Activated CD8-positive, alpha-beta memory T cell treated with anti-CD3 and anti-CD28 coated beads for 48 hours (primary cell): ENCODE data around the gene NEK10.
"Not testable (repeated sequence)": the region's sequence is repeated elsewhere in the genome, so short reads cannot be mapped to it uniquely, and the experiment has no call there.

Experiments used
- DNase-seq, 3 experiments: peaks; one replicate each; pipeline ENCODE4 v3.0.0-alpha.2; 2020; ENCODE audit warnings: low read depth in 2 of 3, low spot score in 2 of 3

NEK10 gene, protein sequence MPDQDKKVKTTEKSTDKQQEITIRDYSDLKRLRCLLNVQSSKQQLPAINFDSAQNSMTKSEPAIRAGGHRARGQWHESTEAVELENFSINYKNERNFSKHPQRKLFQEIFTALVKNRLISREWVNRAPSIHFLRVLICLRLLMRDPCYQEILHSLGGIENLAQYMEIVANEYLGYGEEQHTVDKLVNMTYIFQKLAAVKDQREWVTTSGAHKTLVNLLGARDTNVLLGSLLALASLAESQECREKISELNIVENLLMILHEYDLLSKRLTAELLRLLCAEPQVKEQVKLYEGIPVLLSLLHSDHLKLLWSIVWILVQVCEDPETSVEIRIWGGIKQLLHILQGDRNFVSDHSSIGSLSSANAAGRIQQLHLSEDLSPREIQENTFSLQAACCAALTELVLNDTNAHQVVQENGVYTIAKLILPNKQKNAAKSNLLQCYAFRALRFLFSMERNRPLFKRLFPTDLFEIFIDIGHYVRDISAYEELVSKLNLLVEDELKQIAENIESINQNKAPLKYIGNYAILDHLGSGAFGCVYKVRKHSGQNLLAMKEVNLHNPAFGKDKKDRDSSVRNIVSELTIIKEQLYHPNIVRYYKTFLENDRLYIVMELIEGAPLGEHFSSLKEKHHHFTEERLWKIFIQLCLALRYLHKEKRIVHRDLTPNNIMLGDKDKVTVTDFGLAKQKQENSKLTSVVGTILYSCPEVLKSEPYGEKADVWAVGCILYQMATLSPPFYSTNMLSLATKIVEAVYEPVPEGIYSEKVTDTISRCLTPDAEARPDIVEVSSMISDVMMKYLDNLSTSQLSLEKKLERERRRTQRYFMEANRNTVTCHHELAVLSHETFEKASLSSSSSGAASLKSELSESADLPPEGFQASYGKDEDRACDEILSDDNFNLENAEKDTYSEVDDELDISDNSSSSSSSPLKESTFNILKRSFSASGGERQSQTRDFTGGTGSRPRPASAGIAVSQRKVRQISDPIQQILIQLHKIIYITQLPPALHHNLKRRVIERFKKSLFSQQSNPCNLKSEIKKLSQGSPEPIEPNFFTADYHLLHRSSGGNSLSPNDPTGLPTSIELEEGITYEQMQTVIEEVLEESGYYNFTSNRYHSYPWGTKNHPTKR

DNA sequence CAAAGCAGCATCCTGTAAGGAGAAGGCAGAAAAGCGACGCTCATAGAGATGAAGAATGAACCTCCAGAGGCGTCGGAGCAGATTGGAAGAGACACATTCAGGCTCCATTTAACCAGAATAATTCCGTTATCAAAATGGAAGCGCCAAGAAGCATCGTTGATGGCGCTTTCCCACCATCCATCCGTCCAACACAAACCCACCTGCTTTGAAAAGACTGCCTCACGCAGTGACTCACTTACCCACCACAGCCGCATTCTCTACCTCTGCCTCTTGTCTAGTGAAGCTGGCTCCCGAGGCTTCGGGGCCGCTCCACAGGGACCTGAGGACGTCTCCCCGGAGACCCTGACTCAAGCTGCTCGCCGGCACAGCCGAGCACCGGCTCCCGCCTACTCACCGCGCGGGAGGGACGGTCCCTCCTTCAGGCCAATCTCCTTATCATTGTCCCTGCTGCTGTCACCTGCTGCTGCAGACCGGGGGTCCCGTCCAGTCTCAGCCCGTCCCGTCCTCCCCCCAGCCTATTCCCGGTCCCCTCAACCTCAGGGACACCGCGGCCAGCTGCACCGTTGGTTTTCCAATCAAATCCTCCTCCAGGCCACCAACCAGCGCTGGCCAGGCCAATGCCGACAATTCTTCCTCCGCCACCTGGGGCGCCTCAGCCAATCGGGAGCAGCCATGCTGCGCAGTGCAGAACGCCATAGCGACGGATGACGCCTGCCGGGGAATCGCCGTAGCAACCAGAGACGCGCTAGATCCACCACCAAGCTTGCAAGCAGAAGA is at the start of gene NEK10:
TSS of gene NEK10 (minus strand) at position 553 of the 777 bp plus-strand sequence. CDS start 16,501 bp downstream, outside the sequence.
- peak; percentile 70 to 80 (median 71) for DNase-seq

DNA sequence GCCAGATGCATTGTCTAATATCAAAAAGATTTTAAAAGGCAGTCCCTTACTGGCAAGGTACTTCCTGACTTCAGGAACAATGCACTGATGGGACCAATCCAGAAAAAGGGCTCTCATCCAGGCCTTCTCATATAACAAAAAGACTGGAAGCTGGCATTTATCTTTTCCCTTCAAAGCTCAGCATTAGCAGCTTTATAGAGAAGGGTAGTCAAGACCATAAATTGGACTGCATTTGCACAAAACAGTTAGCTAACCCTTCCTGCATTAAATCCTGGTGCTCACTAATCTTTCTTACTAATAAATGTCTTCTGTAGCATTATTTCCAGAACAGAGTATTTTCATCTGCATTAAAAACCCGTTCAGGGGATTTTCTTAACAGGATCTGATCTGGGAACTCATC is 46.0 kb upstream of the NEK10 start:
- no peak for DNase-seq

DNA sequence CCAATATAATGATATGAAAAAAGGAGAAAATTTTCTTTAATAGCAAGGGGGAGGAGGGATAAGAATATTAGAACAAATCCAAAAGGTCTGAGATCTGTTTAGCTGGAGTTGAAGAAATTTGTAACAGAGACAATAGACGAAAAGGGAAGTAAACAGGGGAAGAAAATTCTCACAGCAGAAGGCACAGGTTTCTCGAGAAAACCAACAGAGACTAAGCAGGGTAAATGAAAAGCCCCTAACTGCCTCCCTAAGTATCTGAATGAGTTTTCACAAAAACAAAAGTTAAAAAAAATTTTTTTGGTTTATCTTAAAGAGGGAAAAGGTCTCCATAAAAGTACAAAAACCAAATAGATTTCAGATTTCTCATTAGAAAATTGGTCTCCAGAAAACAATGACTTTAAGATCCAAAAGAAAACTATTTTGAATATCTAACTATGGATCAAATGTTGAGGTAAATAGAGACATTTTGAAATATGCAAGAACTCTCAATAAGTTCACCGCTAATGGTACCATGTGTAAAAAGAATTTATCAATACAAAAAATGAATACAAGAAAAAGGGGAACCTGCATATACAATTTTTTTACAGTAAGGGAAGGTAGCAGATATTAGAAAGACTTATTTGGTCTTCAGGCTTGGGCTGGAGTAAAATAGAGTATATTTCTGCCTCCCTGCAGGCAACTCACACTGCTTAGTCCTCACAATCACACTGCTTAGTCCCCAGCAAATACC is 23.9 kb upstream of the NEK10 start:
- DNase-seq = no peak

DNA sequence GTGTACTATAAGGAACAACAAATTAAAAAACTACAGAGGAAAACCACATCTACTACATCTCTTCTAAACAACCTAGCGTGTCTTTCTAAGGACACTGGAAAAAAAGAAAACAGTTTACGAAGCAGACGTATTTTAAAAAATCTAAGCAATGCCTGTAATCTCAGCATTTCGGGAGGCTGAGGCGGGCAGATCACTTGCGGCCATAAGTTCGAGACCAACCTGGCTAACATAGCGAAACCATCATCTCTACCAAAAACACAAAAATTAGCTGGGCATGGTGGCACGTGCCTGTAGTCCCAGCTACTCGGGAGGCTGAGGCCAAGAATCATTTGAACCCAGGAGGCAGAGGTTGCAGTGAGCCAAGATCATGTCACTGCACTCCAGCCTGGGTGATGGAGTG is 23.2 kb upstream of the NEK10 start:
- DNase-seq = not testable (repeated sequence)

DNA sequence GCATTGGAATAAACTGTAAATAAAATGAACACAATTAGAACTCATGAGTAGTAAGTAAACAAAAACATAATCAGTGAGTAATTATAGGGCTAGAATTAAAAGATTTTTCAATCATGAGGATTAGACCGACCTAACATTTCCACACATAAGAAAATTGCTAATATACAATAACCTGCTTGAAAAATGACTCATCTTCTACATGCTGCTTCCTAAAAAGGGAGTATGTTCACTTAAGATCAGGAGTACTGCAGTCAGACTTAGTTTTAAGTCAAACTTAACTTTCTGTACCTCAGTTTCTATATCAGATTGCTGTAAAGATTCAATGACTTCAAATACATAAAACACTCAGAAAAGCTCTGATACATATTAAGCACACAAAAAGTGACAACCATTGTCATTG is 22.6 kb upstream of the NEK10 start:
- DNase-seq = no peak

DNA sequence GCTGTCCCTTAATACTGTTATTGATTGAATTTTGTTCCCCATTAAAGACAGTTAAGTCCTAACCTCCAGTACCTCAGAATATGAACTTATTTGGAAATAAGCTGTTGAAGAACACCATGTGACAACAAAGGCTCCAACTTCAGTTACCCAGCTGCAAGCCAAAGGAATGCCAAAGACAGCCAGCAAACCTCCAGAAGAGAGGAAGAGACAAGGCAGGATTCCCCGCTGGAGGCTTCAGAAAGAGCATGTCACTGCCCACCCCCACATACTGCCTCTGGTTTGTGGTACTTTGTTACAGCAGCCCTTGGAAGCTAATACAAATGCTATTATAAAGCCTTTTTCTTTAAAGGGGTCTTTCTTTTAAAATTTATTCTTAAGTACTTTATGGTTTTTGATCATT is 18.4 kb upstream of the NEK10 start:
- DNase-seq = no peak

DNA sequence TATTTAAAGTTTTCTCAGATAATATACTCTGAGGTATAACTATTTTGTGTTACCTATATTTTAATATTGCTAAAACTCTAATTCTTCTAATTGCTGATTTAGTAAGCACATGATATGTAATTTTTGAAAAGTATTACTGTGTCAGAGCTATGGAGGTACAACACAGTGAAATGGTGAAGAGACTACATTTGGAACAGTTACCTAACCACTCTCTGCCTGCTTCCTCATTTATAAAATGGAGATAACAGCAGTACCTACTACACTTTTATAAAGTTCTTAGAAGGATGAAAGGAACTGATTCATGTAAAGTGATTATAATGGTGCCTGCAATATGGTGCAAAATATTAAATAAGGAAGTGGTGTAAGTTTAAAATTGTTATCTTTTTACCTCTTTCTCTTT is 16.3 kb upstream of the NEK10 start:
- DNase-seq = no peak

DNA sequence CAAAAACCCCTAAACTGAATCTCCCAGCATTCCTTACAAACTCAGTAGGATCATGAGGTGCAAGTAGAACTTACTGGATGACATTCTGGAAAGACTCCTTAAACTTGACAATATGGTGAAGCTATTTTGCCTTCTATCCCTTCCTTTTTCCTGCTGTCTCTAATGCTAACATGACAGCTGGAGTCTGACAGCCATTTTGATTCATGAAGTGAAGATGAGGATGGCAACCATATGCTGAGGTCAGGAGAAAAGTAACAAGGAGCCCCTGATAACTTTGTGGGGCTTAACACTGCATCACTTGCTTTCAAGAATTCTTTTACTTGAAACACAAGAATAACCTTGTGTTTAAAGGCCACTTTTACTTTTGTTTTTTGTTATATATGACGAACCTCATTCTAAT is 15.0 kb upstream of the NEK10 start:
- DNase-seq = no peak

DNA sequence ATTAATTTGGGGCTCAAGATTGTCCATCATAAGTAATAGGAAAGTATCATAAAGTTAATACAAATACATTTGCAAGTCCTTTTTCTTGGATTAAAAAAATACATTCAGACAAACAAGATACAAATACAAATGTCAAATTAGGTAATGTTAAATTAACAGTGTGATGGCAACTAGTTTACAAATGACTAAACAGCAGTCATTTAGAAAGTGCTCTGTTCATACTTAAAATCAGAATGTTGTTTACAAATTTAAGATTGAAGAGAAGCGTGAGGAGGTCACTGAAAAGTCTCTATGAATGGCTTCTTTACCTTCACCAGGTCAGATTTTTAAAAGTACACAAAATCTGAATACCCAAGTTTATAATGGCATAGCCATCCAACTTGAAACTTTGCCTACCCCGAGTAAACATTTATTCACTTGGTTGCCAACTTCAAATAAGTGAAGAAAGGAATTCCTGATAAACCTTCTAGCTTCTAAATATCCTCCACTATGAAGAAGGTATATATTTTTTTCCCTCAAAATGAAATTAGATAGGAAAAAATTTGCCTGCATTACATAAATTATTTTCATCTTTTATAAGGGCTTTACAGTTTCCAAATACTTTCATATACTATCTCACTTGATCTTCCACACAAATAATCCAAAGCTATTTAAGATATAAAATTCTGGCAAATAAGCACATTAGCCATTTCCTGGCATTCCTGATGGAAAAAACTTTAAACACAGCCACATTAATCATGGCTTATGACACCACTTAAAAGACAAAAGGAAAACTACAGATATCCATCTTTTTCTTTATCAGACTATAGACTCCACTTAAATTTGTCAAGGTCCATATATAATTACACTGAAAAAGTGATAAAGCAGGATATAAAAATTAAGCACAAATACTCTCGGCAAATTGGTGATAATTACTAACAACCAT is 11.5 kb upstream of the NEK10 start:
- DNase-seq = no peak

DNA sequence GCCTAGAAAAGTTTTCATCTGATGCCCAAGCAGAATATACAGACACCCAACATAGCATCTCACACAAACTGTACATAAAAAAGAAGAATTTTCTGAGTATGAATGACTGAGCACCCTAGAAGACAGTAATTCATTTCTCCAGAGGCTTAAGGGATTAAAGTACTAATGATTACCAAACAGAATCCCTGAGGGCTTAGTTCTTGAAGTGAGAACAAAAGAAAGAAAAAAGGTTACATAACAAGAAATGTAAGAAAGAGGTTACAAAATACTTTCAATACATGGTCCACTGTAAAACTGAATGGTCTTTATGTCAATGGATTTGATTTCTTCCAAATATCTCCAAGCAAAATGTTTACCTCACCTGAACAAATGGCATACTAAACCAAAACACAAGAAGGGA is 9.1 kb upstream of the NEK10 start:
- no peak for DNase-seq

DNA sequence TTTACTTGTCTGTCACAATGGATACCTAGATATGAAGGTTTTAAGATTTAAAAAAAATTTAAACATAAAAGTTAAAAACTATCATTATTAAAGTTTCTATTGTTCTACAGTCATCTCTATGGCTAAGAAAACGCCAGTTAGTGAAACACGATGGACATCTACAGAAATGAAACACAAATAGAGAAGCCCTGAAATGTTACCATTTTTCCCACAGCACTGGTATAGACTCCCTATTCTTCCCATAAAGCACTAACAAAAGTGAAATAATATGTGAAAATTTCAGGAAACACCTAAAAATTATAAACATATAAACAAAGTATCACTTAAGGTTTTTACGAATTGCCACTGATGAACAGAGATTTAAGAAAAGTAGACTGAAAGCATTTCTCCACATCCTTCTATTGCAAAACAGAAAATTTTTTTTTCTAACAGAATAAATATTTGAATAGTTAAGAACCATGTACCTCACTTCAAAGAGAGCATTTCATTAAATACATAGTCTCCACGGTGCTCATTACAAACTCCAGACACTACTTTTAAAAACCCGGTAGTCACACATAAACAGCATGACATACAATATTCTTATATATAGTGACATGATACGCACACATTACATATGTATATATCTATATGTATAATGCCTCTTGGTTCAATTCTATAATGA is 7.1 kb upstream of the NEK10 start:
- DNase-seq = no peak

DNA sequence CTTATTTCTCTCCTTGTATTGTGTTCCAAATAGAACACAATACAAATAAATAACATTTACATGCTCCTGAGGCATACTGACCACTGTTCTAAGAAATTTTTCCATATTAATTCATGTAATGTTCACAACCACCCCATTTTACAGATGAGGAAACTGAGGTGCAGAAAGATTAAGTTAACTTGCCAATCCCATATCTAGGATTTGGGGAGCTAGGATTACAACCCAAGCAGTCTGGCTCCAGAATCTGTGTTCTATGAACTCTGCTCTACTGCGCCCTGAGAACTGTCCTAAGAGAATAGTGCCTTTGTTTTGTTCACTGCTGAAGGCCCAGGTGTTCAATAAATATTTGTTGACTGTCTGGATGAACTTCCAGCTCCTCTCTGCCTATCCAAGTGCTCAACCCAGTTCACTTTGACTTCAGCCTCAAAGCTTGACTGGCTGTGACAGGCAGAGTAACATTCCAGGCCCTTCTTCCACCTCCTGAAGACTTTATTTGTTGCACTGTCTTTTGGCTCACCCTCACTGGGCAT is 3.1 kb downstream of the NEK10 start:
- DNase-seq = no peak

DNA sequence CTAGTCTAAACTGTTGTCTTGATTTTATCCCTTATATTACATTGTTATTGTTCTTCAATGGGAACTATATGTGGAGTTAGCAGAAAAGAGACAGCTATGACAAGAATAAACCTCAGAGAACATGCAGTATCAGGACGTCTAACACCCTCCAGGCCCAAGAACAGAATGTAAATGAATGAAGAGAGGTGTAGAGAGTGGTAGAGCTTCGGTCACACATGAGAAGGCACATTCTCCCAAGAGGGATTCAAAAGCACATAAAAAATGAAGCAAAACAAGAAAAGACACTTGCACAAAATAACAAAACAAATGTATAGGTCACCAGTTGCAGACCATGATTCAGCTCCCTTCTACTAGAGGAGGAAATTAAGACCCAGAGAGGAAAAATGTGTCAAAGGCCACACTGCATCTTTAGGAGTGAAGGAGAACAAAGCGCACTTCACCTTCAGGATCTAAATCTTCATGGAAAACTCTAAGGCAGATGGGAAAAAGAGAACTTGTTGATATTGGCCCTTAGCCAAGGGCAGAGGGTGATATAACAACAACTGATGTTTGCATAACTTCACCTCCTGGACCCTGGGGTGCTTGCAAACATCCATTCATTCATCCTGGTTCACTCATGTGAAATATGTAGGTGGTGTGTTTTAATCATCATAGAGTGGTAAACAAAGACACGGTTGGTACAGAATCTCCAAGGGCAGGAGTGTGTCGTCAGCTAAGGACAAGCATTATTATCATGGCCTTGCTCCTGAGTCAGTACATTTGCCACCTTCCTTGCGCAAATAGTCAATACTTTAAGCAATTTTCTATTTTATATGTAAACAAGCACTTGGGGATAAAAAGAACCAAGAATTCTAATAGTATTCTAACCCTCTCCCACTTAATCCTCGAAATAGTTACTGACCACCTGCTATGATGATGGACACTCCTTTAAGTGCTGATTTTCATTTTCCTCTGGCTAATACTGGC is 8.8 kb downstream of the NEK10 start:
- DNase-seq = no peak

DNA sequence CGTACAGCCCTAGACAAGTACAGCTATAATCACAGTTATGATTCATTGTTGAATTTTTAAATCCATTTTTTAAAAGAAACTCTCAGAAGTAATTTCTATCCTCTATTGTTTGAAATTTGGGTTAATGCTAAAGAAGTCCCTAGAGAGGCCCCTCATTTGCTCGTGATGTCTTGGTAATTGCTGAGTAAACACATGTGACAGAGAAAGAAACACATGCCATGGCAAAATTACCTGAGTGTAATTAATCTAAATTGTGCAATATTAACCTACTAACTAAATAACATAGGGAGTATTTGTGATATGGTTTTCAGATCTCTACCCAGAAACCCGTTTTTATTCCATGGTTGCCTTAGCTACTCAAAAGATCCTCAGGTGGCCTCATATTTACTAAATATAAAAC is 10.8 kb downstream of the NEK10 start:
- DNase-seq = no peak

DNA sequence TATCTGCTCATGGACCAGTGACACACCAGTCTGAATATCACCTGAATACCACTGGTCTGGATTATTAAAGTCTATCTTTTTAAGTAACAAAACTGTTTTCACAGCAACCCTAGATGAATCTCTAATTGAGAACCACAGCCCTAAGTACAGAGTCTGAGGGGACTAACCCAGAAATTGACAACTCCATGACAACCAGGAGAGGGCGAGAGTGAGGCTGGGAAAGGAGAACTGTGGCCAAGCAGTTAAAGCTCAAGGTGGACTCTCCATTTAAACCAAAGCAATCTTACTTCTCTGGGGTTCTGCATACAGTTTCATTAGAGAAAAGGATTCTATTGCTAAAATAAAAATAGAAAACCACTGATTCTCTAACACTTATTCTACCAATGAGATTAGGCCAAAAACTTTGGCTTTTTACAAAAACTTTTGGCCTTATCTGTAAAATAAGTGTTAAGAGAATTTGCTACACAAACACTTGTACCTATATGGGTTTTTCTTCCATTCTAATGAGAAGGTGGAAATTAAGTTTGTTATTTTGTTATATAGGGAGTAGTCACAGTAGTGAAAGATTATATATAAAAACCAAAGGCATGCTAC is 11.4 kb downstream of the NEK10 start:
- DNase-seq = peak in 1 of 3 experiments; percentile 15

DNA sequence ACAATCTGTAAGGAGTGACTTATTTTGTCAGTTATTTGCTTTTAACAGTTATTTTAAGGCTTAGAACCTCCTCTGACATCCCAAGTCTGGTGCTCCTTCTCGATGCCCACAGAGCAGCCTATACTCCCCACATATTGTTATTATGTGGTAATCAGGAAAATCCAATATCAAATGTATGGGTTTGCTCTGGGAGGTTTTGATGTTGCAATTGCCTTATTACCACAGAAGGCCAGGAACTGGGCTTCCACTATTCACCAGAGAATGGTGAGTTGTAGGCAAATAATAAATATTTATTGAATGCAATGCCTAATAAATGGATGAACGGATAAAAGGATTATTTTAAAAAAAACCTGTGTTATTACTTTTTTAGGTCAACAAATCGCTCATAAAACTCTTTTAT is 12.2 kb downstream of the NEK10 start:
- no peak for DNase-seq
